ENCODE data around the gene GPR55.
"Not testable (repeated sequence)": the region's sequence is repeated elsewhere in the genome, so short reads cannot be mapped to it uniquely, and the experiment has no call there.

Gene GPR55, protein sequence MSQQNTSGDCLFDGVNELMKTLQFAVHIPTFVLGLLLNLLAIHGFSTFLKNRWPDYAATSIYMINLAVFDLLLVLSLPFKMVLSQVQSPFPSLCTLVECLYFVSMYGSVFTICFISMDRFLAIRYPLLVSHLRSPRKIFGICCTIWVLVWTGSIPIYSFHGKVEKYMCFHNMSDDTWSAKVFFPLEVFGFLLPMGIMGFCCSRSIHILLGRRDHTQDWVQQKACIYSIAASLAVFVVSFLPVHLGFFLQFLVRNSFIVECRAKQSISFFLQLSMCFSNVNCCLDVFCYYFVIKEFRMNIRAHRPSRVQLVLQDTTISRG

GRCh38 chr2:230924470-230925341 is at the start of gene GPR55:
TSS of gene GPR55 (minus strand) at chr2:230925242. CDS start at chr2:230910962, 14,280 bp downstream.
- DNase-seq (ENCODE audit: low spot score), result no peak

- DNase-seq (ENCODE audit: low spot score), result peak; percentile 94
Measured at GRCh38 chr2:230974096-230974913, 49.3 kb upstream of the GPR55 start.

GRCh38 chr2:230972046-230972445 is 47.0 kb upstream of the GPR55 start:
- no peak for DNase-seq (ENCODE audit: low spot score)

- DNase-seq (ENCODE audit: low spot score), result no peak
Measured at GRCh38 chr2:230969659-230970015, 44.6 kb upstream of the GPR55 start.

DNA sequence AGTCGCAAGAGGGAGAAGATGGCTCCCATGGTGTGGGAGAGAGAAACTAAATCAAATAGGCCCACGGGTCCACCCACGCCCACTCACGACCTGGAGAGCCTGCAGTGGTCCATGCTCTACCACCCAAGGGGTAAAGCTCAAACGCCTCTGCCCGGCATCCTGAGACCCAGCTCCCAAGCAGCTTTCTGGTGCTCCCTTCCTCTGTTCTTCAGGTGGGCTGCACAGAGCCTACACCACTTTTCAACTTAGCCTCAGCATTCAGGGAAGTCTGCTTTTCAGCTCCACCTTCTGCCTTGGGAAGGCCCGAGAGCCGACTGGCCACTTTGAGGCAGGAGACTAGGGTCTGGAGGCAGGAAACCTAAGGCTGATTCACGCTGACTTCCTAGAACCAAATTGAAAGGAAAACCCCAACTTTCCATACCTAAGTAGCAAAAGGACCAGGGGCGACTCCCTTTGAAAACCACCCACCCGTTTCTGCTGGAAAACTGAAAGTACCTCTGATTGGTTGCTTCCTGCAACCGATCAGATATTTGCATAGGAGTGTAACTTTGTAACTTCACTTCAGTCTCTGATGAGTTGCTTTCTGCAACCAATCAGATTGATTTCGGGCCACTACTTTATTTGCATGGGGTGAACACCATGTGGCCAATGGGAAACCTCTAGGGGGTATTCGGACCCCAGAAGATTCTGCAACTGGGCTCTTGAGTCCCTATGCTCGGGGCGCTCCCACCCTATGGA is 44.0 kb upstream of the GPR55 start:
- peak; percentile 33 for DNase-seq (ENCODE audit: low spot score)

- not testable (repeated sequence) for DNase-seq (ENCODE audit: low spot score)
Measured at GRCh38 chr2:230968314-230968713, 43.3 kb upstream of the GPR55 start.

GRCh38 chr2:230967113-230967512 is 42.1 kb upstream of the GPR55 start:
- DNase-seq (ENCODE audit: low spot score), result no peak

DNA sequence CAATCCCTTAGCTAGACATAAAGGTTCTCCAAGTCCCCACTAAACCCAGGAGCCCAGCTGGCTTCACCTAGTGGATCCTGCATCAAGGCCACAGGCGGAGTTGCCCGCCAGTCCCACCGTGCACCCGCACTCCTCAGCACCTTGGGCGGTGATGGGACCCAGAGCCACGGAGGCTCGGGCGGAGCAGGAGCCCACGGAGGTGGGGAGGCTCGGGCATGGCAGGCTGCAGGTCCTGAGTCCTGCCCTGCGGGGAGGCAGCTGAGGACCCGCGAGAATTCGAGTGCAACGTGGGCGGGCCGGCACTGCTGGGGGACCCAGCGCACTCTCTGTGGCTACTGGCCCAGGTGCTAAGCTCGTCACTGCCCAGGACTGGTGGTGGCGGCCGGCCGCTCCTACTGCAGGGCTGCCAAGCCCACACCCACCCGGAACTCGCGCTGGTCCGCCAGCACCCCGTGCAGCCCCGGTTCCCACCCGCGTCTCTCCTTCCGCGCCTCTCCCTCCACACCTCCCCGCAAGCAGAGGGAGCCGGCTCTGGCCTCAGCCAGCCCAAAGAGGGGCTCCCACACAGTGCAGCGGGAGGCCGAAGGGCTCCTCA is 39.2 kb upstream of the GPR55 start:
- no peak for DNase-seq (ENCODE audit: low spot score)

GRCh38 chr2:230961091-230961491 is 36.0 kb upstream of the GPR55 start:
- peak; percentile 51 for DNase-seq (ENCODE audit: low spot score)

DNA sequence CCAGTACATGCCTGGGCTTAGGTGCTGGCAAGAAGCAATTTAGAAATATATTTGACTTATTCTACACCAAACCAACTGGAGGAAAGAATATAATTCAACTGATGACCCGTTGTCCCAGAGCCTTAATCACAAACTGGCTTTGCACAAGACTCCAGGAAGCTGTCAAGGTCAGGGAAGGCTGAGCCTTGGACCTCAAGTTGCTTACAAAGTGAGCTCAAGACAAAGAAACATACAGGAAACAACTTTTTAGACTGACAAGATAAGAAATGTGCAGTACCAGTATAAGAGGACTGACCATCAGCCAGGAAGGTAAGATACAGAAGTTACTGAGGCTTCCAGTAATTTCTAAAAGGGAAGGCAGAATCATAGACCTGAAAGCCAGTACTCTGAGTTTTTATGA is 35.0 kb upstream of the GPR55 start:
- DNase-seq (ENCODE audit: low spot score), result no peak

GRCh38 chr2:230958820-230959756 is 34.0 kb upstream of the GPR55 start:
- no peak for DNase-seq (ENCODE audit: low spot score)

GRCh38 chr2:230957756-230958391 is 32.8 kb upstream of the GPR55 start:
- no peak for DNase-seq (ENCODE audit: low spot score)

DNA sequence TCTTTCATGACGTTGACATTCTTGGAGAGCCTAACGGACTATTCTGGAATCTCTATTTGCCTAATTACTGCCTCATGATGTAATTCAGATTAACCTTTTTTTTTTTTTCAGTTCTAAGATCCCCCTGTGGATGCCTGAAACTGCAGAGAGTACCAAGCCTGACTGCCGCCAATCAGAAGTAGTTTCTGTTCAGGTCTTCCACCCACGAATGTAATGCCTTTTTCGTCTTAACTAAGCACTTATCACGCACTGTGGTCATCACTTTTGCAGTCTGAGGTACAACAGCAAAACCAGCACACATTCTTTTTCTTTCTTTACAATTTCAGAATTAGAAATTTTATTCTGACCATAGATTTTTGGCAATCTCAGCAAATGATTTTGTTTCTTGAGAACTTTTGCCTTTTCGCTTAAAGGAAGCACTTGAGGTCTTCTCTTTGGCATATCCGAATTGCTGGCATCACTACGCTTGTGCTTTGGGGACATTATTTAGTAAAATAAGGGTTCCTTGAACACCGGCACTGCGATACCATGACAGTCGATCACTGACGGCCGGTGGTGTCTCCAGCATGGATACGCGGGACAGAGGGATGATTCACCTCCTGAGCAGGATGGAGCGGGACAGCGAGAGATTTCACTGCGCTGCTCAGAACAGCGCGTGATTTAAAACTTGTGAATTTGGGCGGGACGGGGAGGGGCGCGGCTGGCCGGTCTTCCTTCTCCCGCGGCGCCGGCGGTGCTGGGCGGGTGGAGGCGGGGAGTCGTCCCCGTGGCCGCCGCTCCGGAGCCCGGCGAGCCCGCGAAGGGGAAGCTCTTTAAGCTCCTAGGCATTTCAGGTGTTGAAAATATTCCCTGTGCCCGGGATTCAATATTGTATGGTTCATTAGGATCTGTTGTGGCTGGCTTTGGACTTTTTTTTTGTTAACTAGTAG is 32.0 kb upstream of the GPR55 start:
- DNase-seq (ENCODE audit: low spot score), result peak; percentile 72

DNA sequence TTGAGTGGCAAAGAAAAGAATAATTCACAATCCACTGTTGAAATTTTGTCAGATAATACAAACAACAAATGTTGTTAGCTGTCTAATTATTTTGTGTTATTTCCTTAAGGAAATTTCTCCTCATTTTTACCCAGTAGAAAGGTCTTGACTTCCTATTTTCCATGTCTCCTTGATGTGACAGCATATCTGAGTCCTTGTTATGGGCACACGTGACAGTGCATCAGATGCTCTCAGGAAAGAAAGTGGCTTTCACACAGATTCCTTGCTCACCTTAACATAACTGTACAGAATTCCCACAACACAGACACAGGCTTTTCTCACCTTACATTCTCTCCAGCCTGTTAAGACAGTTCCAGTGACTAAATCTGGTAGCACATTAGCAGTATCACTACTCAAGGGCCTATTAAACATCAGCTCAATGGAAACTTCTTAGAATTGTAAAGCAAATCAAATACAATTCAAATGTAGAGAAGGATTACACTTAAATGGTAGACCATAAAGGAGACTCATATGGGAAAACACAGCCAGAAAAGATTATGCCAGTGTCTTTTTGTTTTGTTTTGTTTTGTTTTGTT is 30.2 kb upstream of the GPR55 start:
- DNase-seq (ENCODE audit: low spot score), result no peak

- DNase-seq (ENCODE audit: low spot score), result no peak
Measured at GRCh38 chr2:230954746-230955145, 29.7 kb upstream of the GPR55 start.

DNA sequence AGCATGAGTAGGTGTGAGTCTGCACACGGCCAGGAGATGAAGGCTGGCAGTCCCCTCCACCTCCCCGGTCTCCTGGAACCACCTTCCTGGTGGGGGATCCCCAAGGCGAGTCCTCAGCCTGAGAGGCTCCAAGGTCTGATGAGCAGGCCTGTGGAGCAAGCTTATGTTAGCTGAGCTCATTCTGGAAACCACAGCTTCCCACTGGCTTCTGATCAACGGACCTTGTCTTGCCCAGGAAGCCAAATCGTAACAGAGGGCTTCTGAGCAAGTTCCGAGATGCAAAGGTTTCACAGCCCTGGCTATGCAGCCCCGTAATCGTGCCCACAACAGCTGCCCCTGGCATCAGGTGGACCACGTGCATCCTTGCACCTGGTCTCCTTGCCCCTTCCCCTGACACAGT is 28.8 kb upstream of the GPR55 start:
- no peak for DNase-seq (ENCODE audit: low spot score)

GRCh38 chr2:230952226-230952956 is 27.3 kb upstream of the GPR55 start:
- no peak for DNase-seq (ENCODE audit: low spot score)

DNA sequence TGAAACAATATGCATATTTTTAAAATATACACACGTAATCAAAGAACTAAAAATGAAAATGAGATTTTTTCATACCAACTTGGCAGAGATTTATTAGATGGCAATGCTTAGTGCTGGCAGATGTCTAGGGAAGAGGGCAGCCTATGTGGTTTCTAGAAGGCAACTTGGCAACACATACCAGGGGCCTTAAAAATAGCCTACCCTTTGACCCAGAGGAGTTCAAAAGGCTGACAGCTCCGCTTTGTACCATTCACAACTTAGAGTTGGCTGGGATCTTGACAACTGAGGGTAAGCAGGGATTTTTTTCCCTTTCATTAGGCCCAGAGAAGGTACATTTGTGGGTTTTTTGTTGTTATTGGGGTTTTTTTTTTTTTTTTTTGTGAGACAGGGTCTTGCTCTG is 26.4 kb upstream of the GPR55 start:
- no peak for DNase-seq (ENCODE audit: low spot score)

Measured in SW480 (cell line).